NCI-H510A treated with DMSO at 0.1 percent for 48 hours (cell line): Measurements from ENCODE around the gene RELCH.

Experiments
- DNase-seq: peaks from one replicate; lab custom pipeline; 2025; lab: John Stamatoyannopoulos, UW

Gene RELCH

GRCh38 chr18:62262061-62262460 is 75.0 kb downstream of the RELCH start:
- no peak for DNase-seq

DNA sequence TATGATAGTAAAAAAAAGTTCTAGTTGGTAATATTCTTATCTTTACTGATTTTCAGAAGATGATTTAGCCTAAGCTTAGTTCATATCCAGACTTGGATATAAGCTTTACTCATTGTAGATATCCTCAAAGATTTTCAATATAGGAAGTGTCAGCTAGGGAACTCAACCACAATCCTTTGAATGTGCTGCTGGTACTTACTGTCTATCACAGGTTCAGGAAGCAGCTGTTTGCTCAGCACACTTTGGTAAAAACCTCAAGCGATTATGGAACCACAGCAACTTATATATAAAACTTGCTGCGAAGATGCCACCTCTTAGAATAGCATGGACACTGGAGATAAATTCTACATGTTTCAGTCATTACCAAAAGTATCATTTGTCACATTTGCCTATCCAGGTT is 77.9 kb downstream of the RELCH start:
- no peak for DNase-seq

DNA sequence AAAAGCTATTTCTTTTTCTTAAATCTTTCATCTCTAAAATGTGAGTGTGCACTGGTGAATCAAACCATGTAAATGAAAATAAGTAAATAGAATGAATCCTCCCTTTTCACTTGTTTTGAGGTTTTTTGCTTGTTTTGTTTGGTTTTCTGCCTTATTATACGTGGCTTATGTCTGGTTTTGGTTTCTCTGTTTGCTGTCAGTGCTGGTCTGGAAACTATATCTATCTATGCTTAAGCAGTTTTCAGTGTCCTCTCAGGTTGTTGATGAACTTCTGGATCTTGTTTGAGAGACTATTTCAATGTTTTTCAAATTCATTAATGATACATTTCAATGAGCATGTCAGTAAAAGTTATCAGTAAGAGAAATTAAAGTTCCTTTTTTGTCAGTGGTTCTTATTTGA is 90.0 kb downstream of the RELCH start:
- DNase-seq: no peak

- peak; percentile 47 for DNase-seq
Observed at GRCh38 chr18:62279561-62279960, 92.5 kb downstream of the RELCH start.

- no peak for DNase-seq
Observed at GRCh38 chr18:62280058-62280457, 93.0 kb downstream of the RELCH start.

- DNase-seq: no peak
Observed at GRCh38 chr18:62280786-62281185, 93.7 kb downstream of the RELCH start.

- no peak for DNase-seq
Observed at GRCh38 chr18:62281684-62282083, 94.6 kb downstream of the RELCH start.

DNA sequence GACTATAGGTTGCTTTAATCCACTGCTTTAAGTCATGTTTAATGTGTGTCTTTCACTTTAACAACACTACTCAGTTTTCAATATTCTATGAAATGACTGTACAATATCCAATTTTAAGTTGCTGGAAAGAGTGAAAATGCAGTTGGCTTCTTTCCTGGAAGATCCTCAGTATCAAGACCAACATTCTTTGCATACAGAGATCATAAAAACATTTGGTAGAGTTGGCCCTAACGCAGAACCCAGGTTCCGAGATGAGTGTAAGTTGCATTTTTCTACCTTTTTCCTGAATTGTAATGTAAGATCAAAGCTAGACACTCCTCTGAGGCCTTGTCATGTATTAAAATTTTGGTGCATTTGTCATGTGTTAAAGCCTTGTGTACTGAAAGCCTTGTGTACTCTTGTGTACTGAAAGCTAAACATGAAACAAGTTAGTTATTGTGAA is 95.2 kb downstream of the RELCH start:
- no peak for DNase-seq

DNA sequence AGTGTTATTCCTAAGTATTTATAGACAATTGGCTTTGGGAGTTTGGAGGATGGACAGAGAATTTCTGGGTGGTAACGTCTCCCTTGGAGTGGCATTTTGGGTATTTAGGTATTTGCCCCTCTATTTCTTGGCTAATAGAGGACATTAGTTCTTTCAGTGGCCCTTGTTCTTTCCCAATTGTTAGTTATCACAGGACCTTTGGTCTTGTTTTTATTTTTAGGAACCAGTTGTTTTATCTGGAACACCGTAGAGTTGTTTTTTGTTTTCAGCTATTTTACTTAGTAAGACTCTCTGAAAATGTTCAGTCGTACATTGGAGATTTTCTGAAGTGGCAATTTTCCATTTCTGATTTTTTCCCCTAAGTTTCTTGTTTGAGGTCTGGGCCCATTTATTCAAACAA is 97.6 kb downstream of the RELCH start:
- no peak for DNase-seq

DNA sequence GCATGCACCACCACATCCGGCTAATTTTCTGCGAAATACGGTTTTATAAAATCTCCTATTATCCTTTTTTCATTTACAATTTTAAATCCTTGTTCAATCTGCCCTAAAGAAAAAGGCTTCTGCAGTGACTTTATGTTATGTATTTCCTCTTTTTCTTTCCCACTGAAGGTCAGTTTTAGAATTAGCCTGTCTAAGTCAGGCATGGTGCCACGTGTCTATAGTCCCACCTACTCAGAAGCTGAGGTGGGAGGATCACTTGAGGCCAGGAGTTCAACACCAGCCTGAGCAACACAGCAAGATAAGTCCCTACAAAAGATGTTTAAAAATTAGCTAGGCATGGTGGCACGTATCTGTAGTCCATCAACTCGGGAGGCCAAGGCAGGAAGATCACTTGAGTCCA is 98.2 kb downstream of the RELCH start:
- DNase-seq: no peak

DNA sequence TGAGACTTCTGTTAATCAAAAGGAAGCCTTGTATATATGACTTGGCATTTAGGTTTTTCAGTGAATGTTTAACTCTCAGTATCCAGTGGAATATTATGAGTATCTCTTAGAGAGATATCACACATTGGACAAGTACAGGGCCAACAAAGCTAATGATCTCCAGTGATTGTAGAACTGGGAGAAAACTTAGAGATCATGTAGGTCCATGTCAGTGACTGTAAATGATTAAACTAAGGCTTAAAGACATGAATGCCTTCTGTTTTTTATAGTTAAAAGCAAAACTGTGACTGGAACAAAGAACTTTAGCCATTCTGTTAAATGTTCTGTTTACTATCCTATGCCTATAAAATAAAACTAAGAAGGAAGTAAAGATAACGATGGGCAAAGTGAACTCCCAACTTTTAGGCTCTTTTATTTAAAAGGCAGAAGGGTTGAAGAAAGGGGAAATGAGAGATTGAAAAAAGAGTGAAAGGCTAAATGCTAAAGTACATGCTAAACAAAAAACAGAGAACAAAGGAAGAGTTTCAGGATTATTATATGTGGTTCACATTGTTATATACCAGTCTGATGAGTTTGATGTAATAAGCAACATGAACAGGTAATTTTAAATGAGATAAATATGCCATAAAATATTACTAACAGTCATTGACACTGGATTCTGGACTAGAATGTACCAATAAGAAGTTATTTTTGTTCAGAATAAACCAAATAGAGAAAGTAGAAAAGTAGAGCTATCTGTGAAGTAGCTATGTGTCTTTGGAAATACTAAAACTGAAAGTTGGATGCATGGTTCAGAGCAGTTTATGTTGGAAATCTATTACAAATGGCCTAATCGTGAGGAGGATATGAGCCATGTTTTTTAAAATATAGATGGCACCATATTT is 101.0 kb downstream of the RELCH start:
- DNase-seq: no peak

DNA sequence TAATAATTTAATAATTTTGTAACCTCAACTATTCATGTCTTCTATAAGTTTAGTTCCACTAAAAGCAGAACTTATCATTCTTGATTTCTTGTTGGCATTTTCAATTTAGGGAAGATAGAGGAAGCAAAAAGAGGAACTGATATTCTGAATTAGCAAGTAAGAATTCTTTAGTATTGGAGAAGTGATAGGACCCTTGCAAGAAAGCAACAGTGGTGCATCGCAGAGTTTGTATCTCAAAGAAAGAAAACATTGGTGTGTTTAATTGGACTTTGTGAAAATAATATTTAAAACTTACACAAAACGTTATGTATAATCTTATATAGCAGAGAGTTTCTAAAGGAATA is 101.6 kb downstream of the RELCH start:
- no peak for DNase-seq

DNA sequence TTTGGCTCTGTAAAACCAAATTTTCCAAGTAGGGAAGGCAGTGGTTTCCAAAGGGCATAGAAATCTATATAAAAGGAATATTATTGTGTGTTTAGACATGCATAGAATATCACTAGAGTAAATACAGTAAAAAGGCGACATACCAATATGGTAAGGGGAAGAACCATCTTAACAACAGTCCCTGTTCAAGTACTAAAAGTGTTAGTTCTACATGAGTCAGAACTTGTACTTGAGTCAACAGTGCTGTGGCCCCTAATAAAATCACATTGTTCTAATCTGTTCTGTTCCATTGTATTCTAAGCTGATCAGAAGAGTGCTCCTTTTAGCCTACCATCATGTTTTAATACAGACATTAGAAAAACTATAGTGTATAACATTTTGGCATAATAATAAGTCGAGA is 102.0 kb downstream of the RELCH start:
- no peak for DNase-seq

GRCh38 chr18:62294073-62294472 is 107.0 kb downstream of the RELCH start:
- DNase-seq: no peak

DNA sequence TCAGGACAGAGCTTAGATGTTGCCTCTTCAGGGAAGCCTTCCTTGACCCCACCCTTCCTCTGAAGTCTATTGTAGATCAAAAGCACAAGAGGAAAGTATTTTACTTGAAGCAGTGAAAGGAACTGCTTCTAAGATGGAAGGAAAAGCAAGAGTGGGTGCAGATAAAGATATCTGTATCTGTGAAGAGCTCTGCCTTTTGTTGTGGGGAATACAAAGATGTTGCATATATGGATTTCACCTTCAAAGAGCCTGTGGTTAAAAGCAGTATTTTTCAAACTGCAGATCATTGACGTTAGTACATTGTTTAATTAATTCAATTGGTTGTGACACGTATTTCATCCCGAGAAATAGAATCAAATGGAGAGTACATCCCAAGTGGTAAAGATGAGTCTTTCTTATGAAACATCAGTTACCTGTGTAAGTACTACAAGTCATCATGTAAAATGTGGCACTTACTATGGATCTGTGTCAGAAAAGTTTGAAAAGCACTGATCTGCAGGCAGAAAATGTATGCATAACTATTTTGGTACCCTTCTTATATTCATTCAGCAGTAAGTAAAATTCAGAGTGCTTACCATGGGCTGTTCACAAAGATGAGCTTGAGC is 113.4 kb downstream of the RELCH start:
- no peak for DNase-seq

DNA sequence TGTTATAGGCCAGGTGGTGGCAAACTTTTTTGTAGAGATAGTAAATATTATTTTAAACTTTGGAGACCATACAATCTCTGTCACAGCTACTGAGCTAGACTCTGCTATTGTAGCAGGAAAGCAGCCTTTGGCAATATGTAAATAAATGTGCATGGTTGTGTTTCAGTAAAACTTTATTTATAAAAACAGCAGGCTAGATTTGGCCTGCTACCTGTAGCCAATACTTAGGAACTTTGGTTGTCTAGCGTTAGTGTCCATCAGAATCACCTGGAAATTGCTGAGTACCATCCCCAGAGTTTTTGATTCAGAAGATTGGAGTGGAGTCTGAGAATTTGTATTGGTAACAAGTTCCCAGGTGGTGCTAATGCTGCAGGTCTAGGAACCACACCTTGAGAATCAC is 114.3 kb downstream of the RELCH start:
- no peak for DNase-seq

DNA sequence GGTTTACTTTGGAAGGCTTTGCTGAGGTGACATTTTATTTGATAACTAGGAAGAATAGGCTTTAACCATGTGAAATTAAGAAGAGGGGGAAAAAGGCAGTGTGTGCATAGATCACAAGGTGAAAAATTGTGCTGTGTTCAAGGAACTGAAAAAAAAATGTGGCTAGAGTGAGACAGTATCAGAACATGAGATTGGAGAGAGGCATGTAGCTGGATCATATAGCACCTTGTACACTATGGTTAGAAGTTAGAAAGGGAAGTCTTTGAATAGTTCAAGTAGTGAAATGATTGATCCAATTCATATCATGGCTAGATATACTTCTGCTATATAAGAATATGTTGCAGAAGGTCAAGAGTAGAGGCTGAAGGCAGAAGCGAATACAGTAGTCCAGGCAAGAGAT is 125.8 kb downstream of the RELCH start:
- no peak for DNase-seq

DNA sequence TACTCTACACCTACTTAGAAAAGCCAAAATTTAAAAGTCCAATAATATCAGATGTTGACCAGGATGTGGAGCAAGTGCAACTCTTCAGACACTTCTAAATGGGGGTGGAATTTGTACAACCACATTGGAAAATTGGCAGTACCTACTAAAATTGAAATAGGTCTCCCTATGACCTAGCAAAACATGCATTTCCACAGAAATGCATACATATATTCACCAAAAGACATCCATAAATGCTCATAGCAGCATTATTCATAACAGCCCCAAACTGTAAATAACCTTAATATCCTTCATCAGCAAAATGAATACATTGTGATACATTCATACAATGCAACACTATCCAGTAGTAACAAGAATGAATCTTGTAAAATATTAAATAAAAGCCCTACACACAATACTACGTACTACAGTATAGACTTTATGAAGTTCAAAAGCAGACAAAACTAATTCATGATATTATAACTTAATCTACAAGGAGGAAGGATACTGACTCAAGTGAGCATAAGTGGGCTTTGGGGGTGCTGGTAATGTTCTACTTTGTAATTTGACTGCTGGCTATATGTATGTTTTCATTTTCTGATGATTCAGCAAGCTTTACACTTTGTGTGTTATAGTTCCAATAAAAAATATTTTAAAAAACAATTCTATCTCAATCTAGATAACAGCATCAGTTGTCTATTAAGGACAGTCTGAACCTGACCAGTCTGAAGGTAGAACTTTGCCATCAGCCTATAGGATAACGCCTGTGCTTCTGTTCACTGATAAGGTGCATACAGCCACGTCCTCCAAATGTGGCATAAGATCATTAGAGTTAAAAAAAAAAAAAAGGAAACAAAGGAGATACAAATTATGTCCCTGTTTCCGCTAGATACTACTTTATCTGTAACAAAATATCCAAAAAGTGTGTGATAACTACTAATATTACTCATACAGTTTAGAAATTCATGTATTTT is 131.4 kb downstream of the RELCH start:
- no peak for DNase-seq

- DNase-seq: no peak
Observed at GRCh38 chr18:62321201-62321600, 134.1 kb downstream of the RELCH start.

DNA sequence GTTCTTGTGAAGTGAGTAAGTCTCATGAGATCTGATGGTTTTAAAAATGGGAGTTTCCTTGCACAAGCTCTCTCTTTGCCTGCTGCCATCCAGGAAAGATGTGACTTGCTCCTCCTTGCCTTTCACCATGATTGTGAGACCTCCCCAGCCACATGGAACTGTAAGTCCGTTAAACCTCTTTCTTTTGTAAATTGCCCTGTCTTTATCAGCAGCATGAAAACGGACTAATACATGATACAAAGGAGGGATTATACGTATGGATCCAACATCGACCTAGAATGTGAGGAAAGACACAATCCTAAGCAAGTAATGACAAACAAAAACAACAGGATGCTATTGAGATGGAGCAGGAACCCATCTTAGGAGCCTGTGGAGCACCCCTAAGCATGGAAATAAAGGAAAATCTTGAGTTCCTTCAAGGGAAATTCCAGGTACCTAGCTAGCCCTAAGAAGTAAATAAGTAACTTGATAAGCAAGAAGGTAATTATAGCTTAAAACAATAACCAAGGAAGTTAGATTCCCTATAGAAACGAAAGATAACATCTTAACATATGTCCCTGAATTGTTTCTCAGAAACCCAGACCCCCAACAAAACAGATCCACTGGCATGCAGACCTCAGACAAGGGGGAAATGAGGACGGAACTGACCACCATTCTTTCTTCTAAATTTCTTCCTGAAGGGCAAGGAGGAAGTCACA is 136.6 kb downstream of the RELCH start:
- DNase-seq: no peak

DNA sequence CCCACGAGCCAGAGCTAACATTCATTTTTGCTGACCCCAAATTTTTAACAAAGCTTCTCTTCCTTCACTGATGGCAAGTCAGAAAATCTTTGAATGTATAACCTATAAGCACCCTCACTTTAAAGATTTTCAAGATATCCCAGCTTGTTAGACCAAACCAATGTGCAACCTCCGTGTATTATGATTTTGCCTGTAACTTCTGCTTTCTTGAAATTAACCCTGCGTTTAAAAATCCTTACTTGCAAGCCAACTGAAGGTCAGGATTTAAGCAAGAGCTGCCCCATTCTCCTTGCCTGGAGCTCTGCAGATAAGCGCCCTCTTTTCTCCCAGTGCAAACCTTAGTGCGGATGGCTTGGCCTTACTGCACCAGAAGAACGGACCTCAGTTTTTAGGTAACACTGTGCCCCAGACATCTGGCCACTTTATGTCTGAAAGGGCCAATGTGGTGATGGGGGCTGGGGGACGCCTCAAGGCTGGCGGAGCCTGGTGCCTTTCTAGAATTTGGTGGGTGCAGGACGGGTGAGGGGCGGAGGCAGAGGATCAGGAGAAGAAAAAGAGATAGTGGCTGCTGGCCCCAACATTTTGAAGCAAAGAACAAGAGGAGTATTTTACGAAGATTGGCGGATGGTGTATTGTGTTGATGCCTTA is 137.2 kb downstream of the RELCH start:
- no peak for DNase-seq
